Panc1 (cell line): Measurements from ENCODE around the gene TMEM117. TPM values are rescaled to one million over a fixed set of nuclear protein-coding genes. Genes with fewer than 3 reads are reported as not detected.

Experiments used
- ATAC-seq: fragments of 200-7000 bp; cut with Tn5 transposase; 2 replicates; pipeline ENCODE4 v1.9.1; 2020; ENCODE audit warnings: mild to moderate bottlenecking, moderate library complexity
- BruUV-seq: library from RNA; stranded (reverse); fragments of 400-500 nt; replicated peaks from 2 replicates; lab custom pipeline; 2021; lab: Mats Ljungman, UMichigan
- CTCF ChIA-PET: fragments of 300-600 bp; sonication (Branson Sonifier 250); formaldehyde crosslinking; loops from one replicate; lab custom pipeline; 2022; ENCODE audit warnings: antibody characterized with exemption; lab: Charles Lee
- POLR2A ChIA-PET: fragments of 300-600 bp; sonication (Branson Sonifier 250); formaldehyde crosslinking; loops from one replicate; lab custom pipeline; 2022; ENCODE audit warnings: antibody characterized with exemption; lab: Charles Lee
- DNase-seq: peaks from one replicate; pipeline ENCODE4 v3.0.0-alpha.2; 2010; ENCODE audit warnings: low read depth, low spot score
- H3K27ac ChIP-seq: 2 replicates; pipeline ENCODE4 v1.5.1; 2011; ENCODE audit warnings: mild to moderate bottlenecking, low read length, inconsistent platforms
- H3K27me3 ChIP-seq: fragments of 200-500 bp; sonication (Bioruptor generic); 2 replicates; pipeline ENCODE4 v1.6.0; 2014; ENCODE audit warnings: low read length, inconsistent platforms; ENCODE audit not compliant: control insufficient read depth, insufficient read depth
- H3K36me3 ChIP-seq: fragments of 200-500 bp; sonication (Bioruptor generic); 2 replicates; pipeline ENCODE4 v1.5.1; 2014; ENCODE audit warnings: inconsistent platforms, mild to moderate bottlenecking, low read length, moderate library complexity; ENCODE audit not compliant: control insufficient read depth, insufficient read depth
- H3K4me1 ChIP-seq: 2 replicates; pipeline ENCODE4 v1.5.1; 2011; ENCODE audit warnings: inconsistent platforms, mild to moderate bottlenecking, low read length, moderate library complexity; ENCODE audit not compliant: control insufficient read depth, insufficient read depth
- H3K4me3 ChIP-seq, 2 experiments: 2 replicates each; pipeline ENCODE4 v1.5.1; 2011 to 2012; ENCODE audit warnings: low read depth in 2 of 2, low read length in 2 of 2, mild to moderate bottlenecking in 2 of 2, inconsistent platforms in 1 of 2, moderate library complexity in 1 of 2
- H3K9me3 ChIP-seq: fragments of 200-500 bp; sonication (Bioruptor generic); 2 replicates; pipeline ENCODE4 v1.5.1; 2014; ENCODE audit warnings: low read depth, mild to moderate bottlenecking, inconsistent platforms, low read length, moderate library complexity; ENCODE audit not compliant: control insufficient read depth, insufficient read depth
- POLR2AphosphoS5 ChIP-seq: IDR thresholded peaks from 2 replicates; pipeline ENCODE4 v1.6.1; 2012; ENCODE audit warnings: mild to moderate bottlenecking, low read depth, low read length, moderate library complexity
- SIN3A ChIP-seq: IDR thresholded peaks from 2 replicates; pipeline ENCODE4 v1.6.1; 2012; ENCODE audit warnings: low read depth, mild to moderate bottlenecking, low read length, moderate library complexity, borderline replicate concordance; ENCODE audit not compliant: insufficient read depth
- TCF7L2 ChIP-seq: IDR thresholded peaks from 2 replicates; pipeline ENCODE4 v1.6.1; 2011; ENCODE audit warnings: mild to moderate bottlenecking, low read depth, low read length, inconsistent platforms
- in situ Hi-C: cut with HindIII; loops from 2 replicates; pipeline ENCODE4 v1.10.0; 2016; ENCODE audit warnings: low sequenced_read_pairs, low pct_unique_long_range_greater_than_20kb
- intact Hi-C: fragments of 100-400 bp; cut with micrococcal nuclease; formaldehyde crosslinking; loops from one replicate; pipeline ENCODE4 v1.10.0; 2022; ENCODE audit not compliant: unreplicated experiment
- total RNA-seq: library from RNA; stranded (reverse); gene quantifications from one replicate; pipeline ENCODE4 v1.2.1, GENCODE V29; 2021; ENCODE audit not compliant: unreplicated experiment
- TF ChIP-seq, protein P1 (sequence below), 2 experiments: IDR thresholded peaks; 2 replicates each; pipeline ENCODE4 v1.6.1; 2011 to 2012; ENCODE audit warnings: low read depth in 2 of 2, control low read depth in 1 of 2, low read length in 1 of 2, mild to moderate bottlenecking in 1 of 2, moderate library complexity in 1 of 2; ENCODE audit not compliant: insufficient read depth in 1 of 2
- TF ChIP-seq, protein P2 (sequence below): fragments of 450-650 bp; IDR thresholded peaks from 2 replicates; pipeline ENCODE4 v1.5.1; 2017; ENCODE audit warnings: mild to moderate bottlenecking

TMEM117 gene
- total RNA-seq, 1 experiment from 2014 or later, result 5.5 TPM

DNA sequence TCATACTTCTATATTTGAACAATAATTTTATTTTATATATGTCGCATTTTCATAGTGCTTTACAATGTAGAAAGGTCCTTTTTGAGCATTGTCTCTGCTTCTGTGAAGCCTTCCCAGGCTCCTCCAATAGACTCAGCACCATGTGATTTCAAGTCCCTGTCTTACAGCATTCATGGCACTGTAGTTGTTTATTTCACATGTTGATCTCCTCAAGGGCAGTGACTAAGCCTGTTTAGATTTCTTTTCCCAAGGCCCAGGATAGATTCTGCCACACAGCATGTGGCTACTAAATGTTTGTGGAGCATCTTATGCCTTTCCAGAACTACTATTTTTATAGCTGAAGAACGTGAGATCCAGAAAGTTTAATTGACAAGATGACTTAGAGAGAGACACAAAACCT, 391.7 kb downstream of the TMEM117 start:
- DNase-seq (no peak), ATAC-seq (no peak)
- Histone ChIP-seq H3K27me3 (no peaks in the 10 kb centered on the region), H3K36me3 (no peaks in the 10 kb centered on the region), H3K4me3 (no peak overlapping the region), H3K9me3 (no peaks in the 10 kb centered on the region), H3K27ac (no peak overlapping the region), H3K4me1 (no peaks in the 10 kb centered on the region)
- BruUV-seq, result no TSS peak
- in situ Hi-C loops (no loop called here), intact Hi-C loops (no loop called here)
- ChIA-PET CTCF (no interaction called here), POLR2A (no interaction called here)
- TF ChIP-seq, protein P1, sequence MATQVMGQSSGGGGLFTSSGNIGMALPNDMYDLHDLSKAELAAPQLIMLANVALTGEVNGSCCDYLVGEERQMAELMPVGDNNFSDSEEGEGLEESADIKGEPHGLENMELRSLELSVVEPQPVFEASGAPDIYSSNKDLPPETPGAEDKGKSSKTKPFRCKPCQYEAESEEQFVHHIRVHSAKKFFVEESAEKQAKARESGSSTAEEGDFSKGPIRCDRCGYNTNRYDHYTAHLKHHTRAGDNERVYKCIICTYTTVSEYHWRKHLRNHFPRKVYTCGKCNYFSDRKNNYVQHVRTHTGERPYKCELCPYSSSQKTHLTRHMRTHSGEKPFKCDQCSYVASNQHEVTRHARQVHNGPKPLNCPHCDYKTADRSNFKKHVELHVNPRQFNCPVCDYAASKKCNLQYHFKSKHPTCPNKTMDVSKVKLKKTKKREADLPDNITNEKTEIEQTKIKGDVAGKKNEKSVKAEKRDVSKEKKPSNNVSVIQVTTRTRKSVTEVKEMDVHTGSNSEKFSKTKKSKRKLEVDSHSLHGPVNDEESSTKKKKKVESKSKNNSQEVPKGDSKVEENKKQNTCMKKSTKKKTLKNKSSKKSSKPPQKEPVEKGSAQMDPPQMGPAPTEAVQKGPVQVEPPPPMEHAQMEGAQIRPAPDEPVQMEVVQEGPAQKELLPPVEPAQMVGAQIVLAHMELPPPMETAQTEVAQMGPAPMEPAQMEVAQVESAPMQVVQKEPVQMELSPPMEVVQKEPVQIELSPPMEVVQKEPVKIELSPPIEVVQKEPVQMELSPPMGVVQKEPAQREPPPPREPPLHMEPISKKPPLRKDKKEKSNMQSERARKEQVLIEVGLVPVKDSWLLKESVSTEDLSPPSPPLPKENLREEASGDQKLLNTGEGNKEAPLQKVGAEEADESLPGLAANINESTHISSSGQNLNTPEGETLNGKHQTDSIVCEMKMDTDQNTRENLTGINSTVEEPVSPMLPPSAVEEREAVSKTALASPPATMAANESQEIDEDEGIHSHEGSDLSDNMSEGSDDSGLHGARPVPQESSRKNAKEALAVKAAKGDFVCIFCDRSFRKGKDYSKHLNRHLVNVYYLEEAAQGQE (IDR thresholded peaks at IDR 0.05; ENCODE audit: insufficient read depth in 1 of 2, low read depth in 2 of 2, low read length in 1 of 2), result no peak
- TF ChIP-seq POLR2AphosphoS5 (no peak), TCF7L2 (no peak), SIN3A (no peak)
- TF ChIP-seq, protein P2, sequence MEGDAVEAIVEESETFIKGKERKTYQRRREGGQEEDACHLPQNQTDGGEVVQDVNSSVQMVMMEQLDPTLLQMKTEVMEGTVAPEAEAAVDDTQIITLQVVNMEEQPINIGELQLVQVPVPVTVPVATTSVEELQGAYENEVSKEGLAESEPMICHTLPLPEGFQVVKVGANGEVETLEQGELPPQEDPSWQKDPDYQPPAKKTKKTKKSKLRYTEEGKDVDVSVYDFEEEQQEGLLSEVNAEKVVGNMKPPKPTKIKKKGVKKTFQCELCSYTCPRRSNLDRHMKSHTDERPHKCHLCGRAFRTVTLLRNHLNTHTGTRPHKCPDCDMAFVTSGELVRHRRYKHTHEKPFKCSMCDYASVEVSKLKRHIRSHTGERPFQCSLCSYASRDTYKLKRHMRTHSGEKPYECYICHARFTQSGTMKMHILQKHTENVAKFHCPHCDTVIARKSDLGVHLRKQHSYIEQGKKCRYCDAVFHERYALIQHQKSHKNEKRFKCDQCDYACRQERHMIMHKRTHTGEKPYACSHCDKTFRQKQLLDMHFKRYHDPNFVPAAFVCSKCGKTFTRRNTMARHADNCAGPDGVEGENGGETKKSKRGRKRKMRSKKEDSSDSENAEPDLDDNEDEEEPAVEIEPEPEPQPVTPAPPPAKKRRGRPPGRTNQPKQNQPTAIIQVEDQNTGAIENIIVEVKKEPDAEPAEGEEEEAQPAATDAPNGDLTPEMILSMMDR, result no peak

GRCh38 chr12:44229846-44230245, 394.0 kb downstream of the TMEM117 start:
- no peak for DNase-seq
- Histone ChIP-seq H3K9me3 (no peaks in the 10 kb centered on the region), H3K4me3 (no peak overlapping the region), H3K4me1 (no peaks in the 10 kb centered on the region), H3K36me3 (no peaks in the 10 kb centered on the region), H3K27ac (no peak overlapping the region), H3K27me3 (no peaks in the 10 kb centered on the region)
- intact Hi-C loops, result no loop called here
- BruUV-seq, result no TSS peak
- ATAC-seq, result no peak
- TF ChIP-seq POLR2AphosphoS5 (no peak), SIN3A (no peak)
- TF ChIP-seq, protein P2, result no peak
- TF ChIP-seq, protein P1 (IDR thresholded peaks at IDR 0.05; ENCODE audit: insufficient read depth in 1 of 2, low read depth in 2 of 2, low read length in 1 of 2), result no peak
- ChIA-PET POLR2A (no interaction called here), CTCF (no interaction called here)
- in situ Hi-C loops, result no loop called here
